ENCODE data around the gene TTC31.

GRCh38 chr2:74501335-74502071, 18.6 kb downstream of the TTC31 start:
- TF ChIP-seq CTCF (IDR thresholded peaks at IDR 0.05; ENCODE audit: borderline replicate concordance, extremely low read depth, low read length, poor library complexity, severe bottlenecking) (no peak), EZH2 (IDR thresholded peaks at IDR 0.05; ENCODE audit: borderline replicate concordance, low read depth, low read length, severe bottlenecking) (no peak)
